K562 (cell line): ENCODE results near the gene PTPRT. TPM values are rescaled to one million over a fixed set of nuclear protein-coding genes. Genes with fewer than 3 reads are reported as not detected.

Experiments
- ATAC-seq: fragments of 200-7000 bp; cut with Tn5 transposase; 3 replicates; pipeline ENCODE4 v1.9.1; 2020; ENCODE audit warnings: moderate library complexity
- BruUV-seq: library from RNA; stranded (reverse); fragments of 400-500 nt; replicated peaks from 2 replicates; lab custom pipeline; 2021; lab: Mats Ljungman, UMichigan
- CTCF ChIA-PET: fragments of 300-600 bp; formaldehyde crosslinking; extraction: SDS; loops from one replicate; lab custom pipeline; 2021; ENCODE audit warnings: low intra/inter-chr PET ratio; lab: Yijun Ruan, JAX
- POLR2A ChIA-PET: fragments of 300-600, 350-650 bp; sonication (Branson Sonifier 250); formaldehyde crosslinking; extraction: SDS; loops from one replicate; lab custom pipeline; 2021; ENCODE audit warnings: antibody characterized with exemption, inconsistent platforms; lab: Yijun Ruan, JAX
- DNase-seq, 4 experiments: peaks; one replicate each; pipeline versions ENCODE4 v3.0.0 to v3.0.0-alpha.2; 2011 to 2018; ENCODE audit warnings: low spot score in 3 of 4, mixed read lengths in 3 of 4; ENCODE audit errors: extremely low read depth in 1 of 4
- FAIRE-seq: peaks from 2 replicates; lab custom pipeline; 2011; peaks lifted over from hg19 to GRCh38; lab: Jason Lieb, UNC
- H2AFZ ChIP-seq: 2 replicates; pipeline ENCODE4 v1.6.0; 2011; ENCODE audit warnings: low read depth, low read length, control low read depth, inconsistent platforms
- H3K27ac ChIP-seq: fragments of 200-600 bp; 3 replicates; pipeline ENCODE4 v1.8.0; 2011; ENCODE audit warnings: low read depth, mild to moderate bottlenecking, control low read depth, inconsistent platforms, low read length, moderate library complexity, mixed read lengths; ENCODE audit errors: extremely low read depth
- H3K27me3 ChIP-seq, 2 experiments: fragments of 300-600 bp in 1 of 2; 2 replicates in 1 of 2; 3 replicates in 1 of 2; pipeline versions ENCODE4 v1.6.0 to v1.8.0; 2011; ENCODE audit warnings: inconsistent platforms in 2 of 2, low read length in 2 of 2, mild to moderate bottlenecking in 1 of 2, mixed read lengths in 1 of 2, moderate library complexity in 1 of 2; ENCODE audit not compliant: control insufficient read depth in 2 of 2, insufficient read depth in 2 of 2
- H3K36me3 ChIP-seq: fragments of 300-600 bp; 3 replicates; pipeline ENCODE4 v1.8.0; 2011; ENCODE audit warnings: mild to moderate bottlenecking, low read length, inconsistent platforms; ENCODE audit not compliant: control insufficient read depth, insufficient read depth
- H3K4me1 ChIP-seq, 2 experiments: fragments of 200-600 bp in 1 of 2; replicated peaks in 1 of 2; 2 replicates in 1 of 2; 3 replicates in 1 of 2; pipeline versions ENCODE4 v1.5.1 to v1.8.0; 2011; ENCODE audit warnings: inconsistent platforms in 2 of 2, low read length in 2 of 2, mild to moderate bottlenecking in 1 of 2, mixed read lengths in 1 of 2, moderate library complexity in 1 of 2; ENCODE audit not compliant: control insufficient read depth in 2 of 2, insufficient read depth in 2 of 2
- H3K4me2 ChIP-seq: 2 replicates; pipeline ENCODE4 v1.6.1; 2011; ENCODE audit warnings: low read length, control low read depth, inconsistent platforms, mixed read lengths; ENCODE audit not compliant: insufficient read depth
- H3K4me3 ChIP-seq: fragments of 200-600 bp; sonication (generic), shearing (Covaris generic); 2 replicates; pipeline ENCODE4 v1.5.1; 2016; ENCODE audit warnings: control low read depth, inconsistent platforms
- H3K79me2 ChIP-seq: fragments of 200-600 bp; 3 replicates; pipeline ENCODE4 v1.8.0; 2011; ENCODE audit warnings: low read length, inconsistent platforms; ENCODE audit not compliant: control insufficient read depth, insufficient read depth
- H3K9ac ChIP-seq, 2 experiments: 2 replicates each; pipeline versions ENCODE4 v1.6.0 to v1.6.1; 2011; ENCODE audit warnings: low read depth in 2 of 2, low read length in 2 of 2, control low read depth in 1 of 2, inconsistent platforms in 1 of 2, mild to moderate bottlenecking in 1 of 2, mixed read lengths in 1 of 2; ENCODE audit not compliant: insufficient read depth in 1 of 2
- H3K9me1 ChIP-seq: one replicate; pipeline ENCODE4 v1.6.0; 2011; ENCODE audit warnings: inconsistent platforms, mild to moderate bottlenecking, low read length, moderate library complexity; ENCODE audit not compliant: control insufficient read depth, insufficient read depth
- H3K9me3 ChIP-seq: replicated peaks from 2 replicates; pipeline ENCODE4 v1.5.1; 2011; ENCODE audit warnings: low read depth, low read length, inconsistent platforms; ENCODE audit not compliant: control insufficient read depth, insufficient read depth
- H4K20me1 ChIP-seq: replicated peaks from 2 replicates; pipeline ENCODE4 v1.6.1; 2011; ENCODE audit warnings: low read length, inconsistent platforms, mixed read lengths; ENCODE audit not compliant: control insufficient read depth, insufficient read depth
- FOXP1 ChIP-seq: sonication (generic); formaldehyde crosslinking; IDR thresholded peaks from 2 replicates; pipeline ENCODE4 v1.8.0; 2022; ENCODE audit warnings: mild to moderate bottlenecking, missing genetic modification reagents
- KLF16 ChIP-seq: IDR thresholded peaks from 2 replicates; pipeline ENCODE4 v1.6.1; 2016; ENCODE audit warnings: antibody characterized with exemption
- LEF1 ChIP-seq: fragments of 450-650 bp; IDR thresholded peaks from 2 replicates; pipeline ENCODE4 v1.6.1; 2016; ENCODE audit warnings: mild to moderate bottlenecking
- NFXL1 ChIP-seq: fragments of 450-650 bp; formaldehyde crosslinking; IDR thresholded peaks from 2 replicates; pipeline ENCODE4 v1.4.0; 2021; ENCODE audit warnings: mild to moderate bottlenecking
- NR2F6 ChIP-seq: fragments of 450-650 bp; formaldehyde crosslinking; IDR thresholded peaks from 2 replicates; pipeline ENCODE4 v1.4.0; 2020; ENCODE audit warnings: mild to moderate bottlenecking
- PHB ChIP-seq: fragments of 250-450 bp; sonication (Bioruptor Pico); IDR thresholded peaks from 2 replicates; pipeline ENCODE4 v1.5.0; 2021
- RBM34 ChIP-seq: fragments of 200-400 bp; formaldehyde crosslinking; IDR thresholded peaks from 2 replicates; pipeline ENCODE4 v1.6.1; 2018; ENCODE audit warnings: low read length, borderline replicate concordance; ENCODE audit not compliant: insufficient read depth
- SIN3B ChIP-seq: fragments of 450-650 bp; IDR thresholded peaks from 2 replicates; pipeline ENCODE4 v1.6.1; 2017; ENCODE audit warnings: low read depth, mild to moderate bottlenecking, moderate library complexity
- SMAD3 ChIP-seq: fragments of 450-650 bp; formaldehyde crosslinking; conservative IDR thresholded peaks from 2 replicates; pipeline ENCODE4 v1.4.0; 2020; ENCODE audit warnings: mild to moderate bottlenecking
- TAF1 ChIP-seq: IDR thresholded peaks from 2 replicates; pipeline ENCODE4 v1.6.1; 2011; ENCODE audit warnings: mild to moderate bottlenecking, low read length, moderate library complexity; ENCODE audit not compliant: insufficient read depth, control insufficient read depth, severe bottlenecking; ENCODE audit errors: extremely low read depth
- ZNF589 ChIP-seq: fragments of 200-800 bp; sonication (Bioruptor generic); IDR thresholded peaks from 2 replicates; pipeline ENCODE4 v1.6.1; 2016; ENCODE audit warnings: low read depth, missing genetic modification characterization, missing compliant biosample characterization
- WGBS: fragments of 100-300 bp; shearing (Covaris generic); methylation state at CpG from one replicate; pipeline ENCODE4 v1.1.6; 2016; ENCODE audit warnings: low coverage, mixed read lengths; ENCODE audit not compliant: insufficient coverage; ENCODE audit errors: missing lambda C conversion rate; 5-methylcytosine and 5-hydroxymethylcytosine counted together
- in situ Hi-C: fragments of 300-500 bp; cut with MboI; formaldehyde crosslinking; loops from 4 replicates; pipeline ENCODE4 v1.15.0; 2018; ENCODE audit warnings: inconsistent platforms, mixed read lengths
- intact Hi-C: fragments of 100-400 bp; cut with micrococcal nuclease; formaldehyde crosslinking; loops from 2 replicates; pipeline ENCODE4 v1.14.2; 2022
- polyA plus RNA-seq, 8 experiments: library from polyadenylated mRNA; depleted of rRNA in 4 of 8; stranded (reverse) in 5 of 8; unstranded in 3 of 8; fragments of >200 nt; fragmentation: Nextera tagmentation in 2 of 8; fragmentation: Illumina TruSeq in 1 of 8; extraction: Ambion mirVana in 2 of 8; extraction: Trizol in 1 of 8; gene quantifications; 2 replicates each; pipeline versions ENCODE4 v1.2.1 to v1.2.3, GENCODE V29; 2011 to 2014; ENCODE audit warnings: inconsistent platforms in 1 of 8, missing spikeins in 1 of 8
- total RNA-seq, 7 experiments: library from RNA; depleted of rRNA in 6 of 7; stranded (reverse); fragments of >200 nt in 6 of 7; fragmentation: Illumina TruSeq in 2 of 7; extraction: Trizol in 2 of 7; gene quantifications; 2 replicates each; pipeline versions ENCODE4 v1.2.1 to v1.2.3, GENCODE V29; 2011 to 2021; ENCODE audit warnings: low replicate concordance in 1 of 7
- TF ChIP-seq, protein P1 (sequence below), 2 experiments: IDR thresholded peaks; 2 replicates each; pipeline ENCODE4 v1.6.1; 2012; ENCODE audit warnings: improper control_type of control experiment in 2 of 2, low read depth in 2 of 2, low read length in 2 of 2, borderline replicate concordance in 1 of 2
- TF ChIP-seq, protein P2 (sequence below): fragments of 450-650 bp; IDR thresholded peaks from 2 replicates; pipeline ENCODE4 v1.7.1; 2018; ENCODE audit warnings: mild to moderate bottlenecking, low read depth; ENCODE audit not compliant: partially characterized antibody

Gene PTPRT
- total and polyA plus RNA-seq, 9 of the 15 experiments (the other 6 are each of a cell fraction or from before 2014, with no cell fraction given): not detected

DNA sequence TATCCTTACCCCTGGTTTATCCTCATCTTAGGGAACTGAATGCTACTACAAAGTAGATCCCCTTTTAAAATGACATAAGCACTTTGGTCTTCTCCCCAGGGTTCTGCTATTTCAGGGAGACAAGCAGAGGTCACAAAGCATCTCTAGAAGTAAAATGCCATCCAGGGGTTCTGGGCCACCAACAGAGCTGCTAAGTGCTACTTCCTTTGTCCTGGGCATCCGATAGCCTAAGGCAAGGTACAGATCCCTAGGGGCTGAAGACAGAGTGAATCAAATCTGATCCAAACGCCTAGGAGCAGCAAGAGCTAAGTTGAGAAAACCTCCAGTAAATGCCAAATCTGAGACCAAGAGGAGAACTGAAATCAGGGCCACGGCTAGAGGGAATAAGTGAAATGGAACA lies 161.2 kb downstream of the PTPRT start:
- in situ Hi-C loops (no loop called here), intact Hi-C loops (no loop called here)
- DNase-seq: no peak
- Histone ChIP-seq H3K27me3 (no peaks in the 10 kb centered on the region), H3K4me3 (no peak overlapping the region), H3K4me1 (no peaks in the 10 kb centered on the region), H3K79me2 (no peaks in the 10 kb centered on the region), H3K9me1 (no peaks in the 10 kb centered on the region), H3K36me3 (no peaks in the 10 kb centered on the region), H3K27ac (no peak overlapping the region), H3K9ac (no peak overlapping the region)
- BruUV-seq: no TSS peak
- FAIRE-seq: no peak
- POLR2A ChIA-PET: interaction anchor here (0.5 to 0.7 kb wide), 2 partner anchors 25 to 345 kb away, joined by 4 read pairs; no protein-coding TSS in a partner anchor
- 0% methylated on average over 3 of the region's 3 CpGs for WGBS
- no peak for TF ChIP-seq KLF16
- TF ChIP-seq NR2F6 (CRISPR knock-in tag): no peak
- no peak for TF ChIP-seq SIN3B
- TF ChIP-seq TAF1: no peak
- no peak for TF ChIP-seq RBM34
- TF ChIP-seq FOXP1 (CRISPR knock-in tag): no peak
- TF ChIP-seq, protein P1, sequence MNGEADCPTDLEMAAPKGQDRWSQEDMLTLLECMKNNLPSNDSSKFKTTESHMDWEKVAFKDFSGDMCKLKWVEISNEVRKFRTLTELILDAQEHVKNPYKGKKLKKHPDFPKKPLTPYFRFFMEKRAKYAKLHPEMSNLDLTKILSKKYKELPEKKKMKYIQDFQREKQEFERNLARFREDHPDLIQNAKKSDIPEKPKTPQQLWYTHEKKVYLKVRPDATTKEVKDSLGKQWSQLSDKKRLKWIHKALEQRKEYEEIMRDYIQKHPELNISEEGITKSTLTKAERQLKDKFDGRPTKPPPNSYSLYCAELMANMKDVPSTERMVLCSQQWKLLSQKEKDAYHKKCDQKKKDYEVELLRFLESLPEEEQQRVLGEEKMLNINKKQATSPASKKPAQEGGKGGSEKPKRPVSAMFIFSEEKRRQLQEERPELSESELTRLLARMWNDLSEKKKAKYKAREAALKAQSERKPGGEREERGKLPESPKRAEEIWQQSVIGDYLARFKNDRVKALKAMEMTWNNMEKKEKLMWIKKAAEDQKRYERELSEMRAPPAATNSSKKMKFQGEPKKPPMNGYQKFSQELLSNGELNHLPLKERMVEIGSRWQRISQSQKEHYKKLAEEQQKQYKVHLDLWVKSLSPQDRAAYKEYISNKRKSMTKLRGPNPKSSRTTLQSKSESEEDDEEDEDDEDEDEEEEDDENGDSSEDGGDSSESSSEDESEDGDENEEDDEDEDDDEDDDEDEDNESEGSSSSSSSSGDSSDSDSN (IDR thresholded peaks at IDR 0.05; ENCODE audit: borderline replicate concordance in 1 of 2, low read depth in 2 of 2, low read length in 2 of 2): no peak
- TF ChIP-seq LEF1: no peak
- TF ChIP-seq, protein P2, sequence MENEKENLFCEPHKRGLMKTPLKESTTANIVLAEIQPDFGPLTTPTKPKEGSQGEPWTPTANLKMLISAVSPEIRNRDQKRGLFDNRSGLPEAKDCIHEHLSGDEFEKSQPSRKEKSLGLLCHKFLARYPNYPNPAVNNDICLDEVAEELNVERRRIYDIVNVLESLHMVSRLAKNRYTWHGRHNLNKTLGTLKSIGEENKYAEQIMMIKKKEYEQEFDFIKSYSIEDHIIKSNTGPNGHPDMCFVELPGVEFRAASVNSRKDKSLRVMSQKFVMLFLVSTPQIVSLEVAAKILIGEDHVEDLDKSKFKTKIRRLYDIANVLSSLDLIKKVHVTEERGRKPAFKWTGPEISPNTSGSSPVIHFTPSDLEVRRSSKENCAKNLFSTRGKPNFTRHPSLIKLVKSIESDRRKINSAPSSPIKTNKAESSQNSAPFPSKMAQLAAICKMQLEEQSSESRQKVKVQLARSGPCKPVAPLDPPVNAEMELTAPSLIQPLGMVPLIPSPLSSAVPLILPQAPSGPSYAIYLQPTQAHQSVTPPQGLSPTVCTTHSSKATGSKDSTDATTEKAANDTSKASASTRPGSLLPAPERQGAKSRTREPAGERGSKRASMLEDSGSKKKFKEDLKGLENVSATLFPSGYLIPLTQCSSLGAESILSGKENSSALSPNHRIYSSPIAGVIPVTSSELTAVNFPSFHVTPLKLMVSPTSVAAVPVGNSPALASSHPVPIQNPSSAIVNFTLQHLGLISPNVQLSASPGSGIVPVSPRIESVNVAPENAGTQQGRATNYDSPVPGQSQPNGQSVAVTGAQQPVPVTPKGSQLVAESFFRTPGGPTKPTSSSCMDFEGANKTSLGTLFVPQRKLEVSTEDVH: no peak
- no peak for TF ChIP-seq NFXL1
- no peak for TF ChIP-seq PHB (CRISPR knock-in tag)
- no peak for TF ChIP-seq ZNF589 (CRISPR knock-in tag)
- TF ChIP-seq SMAD3 (CRISPR knock-in tag): no peak
- TF ChIP-seq, all 486 proteins: peak for 0
- Histone ChIP-seq H3K4me2 (no peak overlapping the region), H2AFZ (no peak overlapping the region), H3K9me3 (no peaks in the 10 kb centered on the region), H4K20me1 (no peaks in the 10 kb centered on the region)
- CTCF ChIA-PET: no interaction called here
- no peak for ATAC-seq
